ENCODE results near the gene DEGS1.

DNA sequence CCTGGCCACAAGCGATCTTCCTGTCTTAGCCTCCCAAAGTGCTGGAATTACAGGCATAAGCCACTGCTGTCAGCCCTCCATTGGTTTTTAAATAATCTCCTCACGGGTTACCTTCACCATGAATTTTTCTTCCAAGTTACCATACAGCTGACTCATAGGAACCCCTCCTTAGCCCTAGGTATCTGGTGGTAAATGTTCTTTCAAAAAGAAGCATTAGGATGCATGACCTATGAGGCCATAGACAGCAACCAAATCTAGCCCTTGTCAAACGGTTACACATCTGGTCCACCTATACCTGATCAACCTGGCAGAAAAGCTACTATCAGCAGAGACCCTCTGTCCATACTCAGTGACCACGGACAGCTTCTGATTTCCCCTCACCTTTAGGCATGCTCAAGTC, 12.7 kb upstream of the DEGS1 start:
- TF ChIP-seq, protein P1, sequence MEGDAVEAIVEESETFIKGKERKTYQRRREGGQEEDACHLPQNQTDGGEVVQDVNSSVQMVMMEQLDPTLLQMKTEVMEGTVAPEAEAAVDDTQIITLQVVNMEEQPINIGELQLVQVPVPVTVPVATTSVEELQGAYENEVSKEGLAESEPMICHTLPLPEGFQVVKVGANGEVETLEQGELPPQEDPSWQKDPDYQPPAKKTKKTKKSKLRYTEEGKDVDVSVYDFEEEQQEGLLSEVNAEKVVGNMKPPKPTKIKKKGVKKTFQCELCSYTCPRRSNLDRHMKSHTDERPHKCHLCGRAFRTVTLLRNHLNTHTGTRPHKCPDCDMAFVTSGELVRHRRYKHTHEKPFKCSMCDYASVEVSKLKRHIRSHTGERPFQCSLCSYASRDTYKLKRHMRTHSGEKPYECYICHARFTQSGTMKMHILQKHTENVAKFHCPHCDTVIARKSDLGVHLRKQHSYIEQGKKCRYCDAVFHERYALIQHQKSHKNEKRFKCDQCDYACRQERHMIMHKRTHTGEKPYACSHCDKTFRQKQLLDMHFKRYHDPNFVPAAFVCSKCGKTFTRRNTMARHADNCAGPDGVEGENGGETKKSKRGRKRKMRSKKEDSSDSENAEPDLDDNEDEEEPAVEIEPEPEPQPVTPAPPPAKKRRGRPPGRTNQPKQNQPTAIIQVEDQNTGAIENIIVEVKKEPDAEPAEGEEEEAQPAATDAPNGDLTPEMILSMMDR (IDR thresholded peaks at IDR 0.05) = no peak
- no peak for TF ChIP-seq POLR2A (IDR thresholded peaks at IDR 0.05)
